NCI-H1105 (cell line): ENCODE data around the gene MSI2.

Experiments used
- DNase-seq: peaks from one replicate; lab custom pipeline; 2025; lab: John Stamatoyannopoulos, UW

MSI2 gene

GRCh38 chr17:57638284-57638683, 382.0 kb downstream of the MSI2 start:
- no peak for DNase-seq

GRCh38 chr17:57639381-57639780, 383.1 kb downstream of the MSI2 start:
- DNase-seq: no peak

GRCh38 chr17:57640079-57640478, 383.8 kb downstream of the MSI2 start:
- no peak for DNase-seq

- DNase-seq: no peak
These were observed 385.4 kb downstream of the MSI2 start for GRCh38 chr17:57641761-57642160.

- DNase-seq: no peak
These were observed 386.7 kb downstream of the MSI2 start for GRCh38 chr17:57643062-57643461.

GRCh38 chr17:57644326-57644725, 388.0 kb downstream of the MSI2 start:
- no peak for DNase-seq

- no peak for DNase-seq
These were observed 389.8 kb downstream of the MSI2 start for GRCh38 chr17:57645950-57646665.

GRCh38 chr17:57648720-57649119, 392.4 kb downstream of the MSI2 start:
- no peak for DNase-seq

- DNase-seq: no peak
These were observed 392.9 kb downstream of the MSI2 start for GRCh38 chr17:57649191-57649590.

GRCh38 chr17:57649731-57650484, 393.6 kb downstream of the MSI2 start:
- no peak for DNase-seq

- DNase-seq: no peak
These were observed 394.2 kb downstream of the MSI2 start for GRCh38 chr17:57650548-57650947.

- no peak for DNase-seq
These were observed 395.1 kb downstream of the MSI2 start for GRCh38 chr17:57651451-57651850.

- no peak for DNase-seq
These were observed 395.7 kb downstream of the MSI2 start for GRCh38 chr17:57651996-57652395.

GRCh38 chr17:57652811-57653210, 396.5 kb downstream of the MSI2 start:
- DNase-seq: no peak

- DNase-seq: no peak
These were observed 397.0 kb downstream of the MSI2 start for GRCh38 chr17:57653279-57653678.

GRCh38 chr17:57654040-57654775, 397.9 kb downstream of the MSI2 start:
- DNase-seq: no peak

- DNase-seq: no peak
These were observed 399.2 kb downstream of the MSI2 start for GRCh38 chr17:57655553-57655952.

GRCh38 chr17:57657211-57657610, 400.9 kb downstream of the MSI2 start:
- no peak for DNase-seq

- peak; percentile 72 for DNase-seq
These were observed 405.7 kb downstream of the MSI2 start for GRCh38 chr17:57662041-57662440.

GRCh38 chr17:57662644-57663308, 406.5 kb downstream of the MSI2 start:
- DNase-seq: peak; percentile 98

GRCh38 chr17:57663326-57664070, 407.2 kb downstream of the MSI2 start:
- DNase-seq: peak; percentile 10

GRCh38 chr17:57665128-57665527, 408.8 kb downstream of the MSI2 start:
- peak; percentile 86 for DNase-seq
